NCI-H1092 (cell line): Measurements from ENCODE around the gene RIPK3.
A peak's percentile ranks its signal among the peaks of the same experiment; 100 is the strongest.
"Not testable (repeated sequence)": the region's sequence is repeated elsewhere in the genome, so short reads cannot be mapped to it uniquely, and the experiment has no call there.

Source experiments
- DNase-seq: peaks from one replicate; lab custom pipeline; 2025; lab: John Stamatoyannopoulos, UW

Gene RIPK3

DNA sequence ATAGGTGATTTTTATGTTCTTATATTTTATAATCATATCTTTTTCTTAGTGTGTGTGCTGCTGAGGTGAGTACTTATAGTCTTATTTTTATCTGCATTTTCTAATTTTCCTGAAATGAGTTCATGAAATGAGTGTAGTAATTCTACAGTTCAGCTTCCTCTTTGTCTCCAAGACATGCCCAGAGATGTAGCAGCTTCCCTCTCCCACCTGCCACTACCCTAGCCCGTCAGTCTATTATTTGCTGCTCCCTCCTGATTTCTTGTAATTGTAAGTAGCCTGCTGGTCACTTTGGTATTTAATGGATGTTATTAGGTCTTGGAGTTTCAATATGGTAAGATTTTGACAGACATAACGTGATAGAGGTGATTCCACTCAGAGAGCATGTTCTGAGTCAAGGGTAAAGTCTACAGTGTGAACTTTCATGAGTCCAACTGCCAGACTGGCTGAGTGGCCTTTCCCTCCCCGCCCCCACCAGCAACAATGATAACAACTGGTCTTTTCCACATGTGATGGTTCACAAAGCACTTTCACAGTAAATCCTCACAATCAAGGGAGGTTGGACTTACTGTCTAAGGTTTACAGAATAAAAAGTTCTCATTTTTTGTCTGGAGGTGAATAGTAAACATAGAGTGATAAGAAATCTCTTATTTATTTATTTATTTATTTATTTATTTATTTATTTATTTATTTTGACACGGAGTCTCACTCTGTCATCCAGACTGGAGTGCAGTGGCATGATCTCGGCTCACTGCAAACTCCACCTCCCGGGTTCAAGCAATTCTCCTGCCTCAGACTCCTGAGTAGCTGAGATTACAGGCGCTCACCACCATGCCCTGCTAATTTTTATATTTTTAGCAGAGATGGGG is 4.2 kb upstream of the RIPK3 start:
- no peak for DNase-seq

GRCh38 chr14:24342889-24343288 is 3.1 kb upstream of the RIPK3 start:
- no peak for DNase-seq

- no peak for DNase-seq
Observed at GRCh38 chr14:24340606-24341005, 815 bp upstream of the RIPK3 start.

DNA sequence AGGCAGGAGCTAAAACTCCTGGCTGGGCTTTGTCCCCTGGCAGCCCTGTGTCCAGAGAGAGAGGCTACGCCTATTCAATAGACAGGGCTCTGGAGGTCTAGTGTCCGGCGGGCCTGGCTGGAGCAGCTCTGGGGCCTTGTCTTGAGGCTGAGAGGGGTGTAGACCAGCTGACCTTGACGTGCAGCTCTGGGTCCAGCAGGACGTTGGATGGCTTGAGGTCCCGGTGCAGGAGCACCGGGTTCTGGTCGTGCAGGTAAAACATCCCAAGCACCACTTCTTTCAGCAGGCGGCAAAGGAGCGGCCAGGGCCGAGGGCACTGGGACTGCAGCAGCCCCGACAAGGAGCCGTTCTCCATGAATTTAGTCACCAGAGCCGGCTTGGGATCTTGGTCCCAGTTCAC is 948 bp downstream of the RIPK3 start:
- no peak for DNase-seq

DNA sequence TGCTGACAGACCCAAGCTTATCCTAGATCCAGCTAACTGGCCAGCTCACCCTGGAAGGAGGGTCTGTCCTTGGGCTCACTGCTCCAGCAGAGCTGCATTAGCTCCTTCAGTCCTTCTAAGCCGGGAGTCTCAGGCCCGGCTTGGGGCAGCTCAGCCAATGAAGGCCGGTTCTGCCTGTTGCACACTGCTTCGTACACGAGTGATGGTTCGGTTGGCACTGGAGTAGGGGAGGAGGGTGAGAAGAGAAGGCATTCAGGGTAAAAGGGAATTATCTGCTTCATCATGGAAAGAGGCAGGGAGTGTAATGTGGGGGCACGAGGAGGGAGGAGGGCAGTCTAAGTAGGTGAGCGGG is 2.0 kb downstream of the RIPK3 start:
- no peak for DNase-seq

GRCh38 chr14:24337144-24337823 is 2.5 kb downstream of the RIPK3 start:
- DNase-seq = no peak

DNA sequence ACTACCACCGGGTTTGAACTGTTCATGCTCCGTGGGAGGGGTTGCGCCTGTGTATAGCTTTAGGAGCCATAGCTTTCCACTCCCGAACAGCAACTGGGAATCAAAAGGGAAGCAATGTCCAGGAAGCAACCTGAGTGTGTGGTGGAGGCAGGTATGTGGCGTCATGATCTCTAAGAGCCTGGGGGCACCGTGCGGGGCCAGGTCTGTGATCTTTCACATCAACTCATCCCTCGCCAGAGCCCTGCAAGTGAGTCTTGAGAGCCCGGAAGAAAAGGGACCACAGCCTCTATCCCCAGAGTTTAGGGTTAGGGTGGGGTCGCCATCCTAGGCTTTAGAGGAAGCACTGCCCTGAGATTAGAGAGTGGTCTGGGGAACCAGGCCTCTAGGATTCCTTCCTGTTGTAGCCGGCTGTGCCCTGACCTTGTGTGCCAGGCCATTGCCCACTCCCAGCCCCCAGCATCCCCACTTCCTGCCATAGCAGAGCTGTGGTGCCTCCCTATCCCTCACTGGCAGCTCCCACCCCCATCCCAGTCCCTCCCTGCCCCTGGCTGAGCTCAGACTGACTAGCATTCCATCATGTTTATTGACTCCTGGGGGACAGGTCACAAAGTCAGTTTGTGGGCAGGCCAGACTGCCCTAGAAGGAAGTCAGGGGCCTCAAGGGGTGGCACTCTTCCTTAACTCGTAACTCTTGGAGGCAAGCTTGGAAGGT is 4.2 kb downstream of the RIPK3 start:
- DNase-seq = no peak

DNA sequence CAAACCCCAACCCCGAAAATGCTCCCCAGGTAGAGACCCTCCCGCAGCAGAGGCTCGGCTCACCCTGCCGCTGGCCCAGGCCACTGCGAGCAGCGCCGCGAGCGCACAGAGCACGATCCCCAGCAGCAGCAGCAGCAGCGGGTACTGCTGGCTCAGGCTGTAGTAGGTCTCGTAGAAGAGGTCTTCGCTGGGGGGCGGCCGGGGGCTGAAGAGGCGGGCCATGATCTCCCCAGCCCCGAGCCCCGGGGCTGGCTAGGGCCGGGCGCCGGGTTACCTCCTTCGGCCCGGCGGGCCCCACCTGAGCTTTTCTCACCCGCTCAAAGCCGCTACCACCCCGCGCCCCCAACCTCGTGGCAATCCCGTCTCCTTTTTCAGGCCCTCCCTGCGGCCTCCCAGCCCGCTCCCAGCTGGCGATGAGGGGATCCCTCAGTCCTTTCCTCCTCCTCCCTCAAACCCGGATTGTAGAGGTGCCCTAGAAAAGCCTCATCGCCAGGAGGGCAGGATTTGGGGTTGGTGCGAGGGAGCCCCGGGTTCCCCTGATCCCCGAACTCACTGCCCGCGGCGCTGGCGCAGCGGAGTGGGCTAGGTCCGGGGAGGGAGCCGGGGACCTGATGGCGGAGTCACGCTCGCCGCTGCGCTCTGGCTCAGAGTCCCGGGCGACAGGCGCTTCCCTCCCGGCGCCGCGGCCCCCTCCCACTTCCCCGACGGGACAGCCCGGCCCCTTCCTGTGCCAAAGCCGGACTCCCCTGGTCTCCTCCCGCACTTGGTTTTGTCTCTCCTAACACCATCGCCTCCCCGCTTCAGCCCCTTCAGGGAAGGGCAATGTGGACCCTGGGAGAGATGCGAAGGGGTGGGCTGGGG is 5.1 kb downstream of the RIPK3 start, which contains the start of gene ADCY4:
ADCY4 (minus strand) TSS at position 641 of the 861 bp plus-strand sequence; CDS start at position 222, 419 bp downstream.
- DNase-seq = no peak

GRCh38 chr14:24332268-24332993 is 7.4 kb downstream of the RIPK3 start:
- DNase-seq = peak; percentile 27

GRCh38 chr14:24331731-24332267 is 8.0 kb downstream of the RIPK3 start:
- no peak for DNase-seq

- DNase-seq = no peak
Observed at GRCh38 chr14:24330973-24331674, 8.7 kb downstream of the RIPK3 start.

- no peak for DNase-seq
Observed at GRCh38 chr14:24329736-24330135, 10.1 kb downstream of the RIPK3 start.

GRCh38 chr14:24329073-24329663 is 10.6 kb downstream of the RIPK3 start:
- no peak for DNase-seq

DNA sequence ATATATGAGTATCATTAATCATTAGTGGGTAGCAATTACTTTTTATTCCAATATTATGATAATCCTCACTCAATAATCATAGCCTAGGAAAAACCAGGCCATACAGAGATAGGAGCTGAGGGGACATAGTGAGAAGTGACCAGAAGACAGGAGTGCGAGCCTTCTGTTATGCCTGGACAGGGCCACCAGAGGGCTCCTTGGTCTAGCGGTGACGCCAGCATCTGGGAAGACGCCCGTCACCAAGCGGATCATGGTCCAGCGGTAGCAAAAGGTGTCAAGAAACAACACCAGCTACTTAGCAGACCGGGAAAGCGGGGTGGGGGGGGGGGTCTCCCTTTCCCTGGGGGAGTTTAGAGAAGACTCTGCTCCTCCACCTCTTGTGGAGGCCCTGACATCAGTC is 11.9 kb downstream of the RIPK3 start:
- not testable (repeated sequence) for DNase-seq

DNA sequence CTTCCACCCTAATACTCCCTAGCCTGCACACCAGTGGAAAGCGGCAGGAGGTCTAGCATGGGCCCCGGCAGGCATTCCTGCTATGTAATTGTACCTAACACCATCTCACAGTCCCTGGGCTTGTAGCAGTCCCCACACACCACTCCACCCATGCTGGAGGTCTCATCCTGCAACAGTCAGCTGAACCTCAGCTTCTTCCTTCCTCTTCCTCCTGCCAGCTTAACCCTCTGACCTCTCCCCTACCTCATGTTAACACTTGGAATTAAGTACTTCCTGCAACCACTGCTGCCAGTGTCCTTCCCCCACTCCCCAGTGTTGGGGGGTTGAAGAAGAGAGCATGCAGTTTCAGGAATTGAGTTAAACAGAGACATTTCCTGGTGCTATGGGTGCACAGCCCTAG is 12.5 kb downstream of the RIPK3 start:
- no peak for DNase-seq

DNA sequence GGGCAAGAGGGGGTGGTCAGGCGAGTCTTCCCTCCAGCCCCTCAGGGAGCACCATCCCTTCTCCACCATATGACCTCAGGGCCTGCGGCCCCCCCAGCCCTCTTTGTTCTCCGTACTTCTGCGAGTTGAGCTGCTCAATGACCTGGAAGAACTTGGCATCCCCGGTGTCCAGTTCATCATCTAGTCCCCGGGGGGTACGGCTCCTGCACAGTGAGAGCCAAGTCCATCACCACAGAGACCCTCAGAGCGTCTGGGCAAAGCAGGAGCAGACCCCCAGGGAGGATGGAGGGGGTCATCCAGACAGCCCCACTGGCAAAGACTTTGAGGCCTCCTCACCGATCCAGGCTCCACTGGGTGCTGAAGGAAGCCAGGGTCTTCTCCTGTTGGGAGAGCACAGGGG is 13.8 kb downstream of the RIPK3 start:
- DNase-seq = no peak

GRCh38 chr14:24325041-24325530 is 14.7 kb downstream of the RIPK3 start:
- no peak for DNase-seq

DNA sequence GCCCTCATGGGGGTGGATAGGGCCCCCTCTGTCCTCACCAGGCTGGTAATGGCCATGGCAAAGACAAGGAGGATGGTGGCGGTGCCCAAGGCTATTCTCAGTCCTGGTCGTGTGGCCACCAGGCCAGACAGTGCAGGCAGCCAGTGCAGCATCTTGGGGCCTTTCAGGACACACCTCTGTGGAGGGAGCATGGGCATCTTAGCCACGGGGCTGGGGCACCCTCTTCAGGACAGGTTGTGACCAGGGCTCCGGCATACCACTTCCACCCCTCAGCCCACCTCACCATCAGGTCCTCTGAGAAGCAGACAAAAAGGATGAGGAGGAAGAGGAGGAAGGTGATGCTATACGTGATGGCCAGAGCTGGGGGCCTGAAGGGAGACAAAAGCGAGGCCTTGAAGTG is 15.8 kb downstream of the RIPK3 start:
- DNase-seq = no peak

- DNase-seq = no peak
Observed at GRCh38 chr14:24323341-24323740, 16.4 kb downstream of the RIPK3 start.

- DNase-seq = no peak
Observed at GRCh38 chr14:24322672-24323071, 17.1 kb downstream of the RIPK3 start.
